ENCODE measurements around the gene RAB15. TPM values are rescaled to one million over a fixed set of nuclear protein-coding genes. Genes with fewer than 3 reads are reported as not detected.
A peak's percentile ranks its signal among the peaks of the same experiment; 100 is the strongest.

RAB15 gene
- polyA plus RNA-seq, 1 donor = 27.3 TPM

DNA sequence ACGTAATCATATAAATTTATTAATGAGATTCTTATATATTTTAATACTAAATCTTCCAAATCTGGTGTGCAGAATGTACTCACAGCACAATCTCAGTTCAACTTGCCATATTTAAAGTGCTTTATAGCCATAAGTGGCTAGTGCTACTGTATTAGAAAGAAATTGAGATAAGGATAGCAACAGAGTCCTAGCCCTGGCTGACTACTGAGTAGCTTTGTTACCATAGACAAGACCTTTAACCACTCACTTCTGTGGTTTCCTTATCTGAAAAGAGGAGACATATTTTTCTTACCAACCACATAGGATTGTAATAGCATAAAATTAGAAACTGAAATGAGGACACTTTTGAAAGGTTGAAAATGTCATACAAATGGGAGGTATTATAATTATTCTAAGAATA, 59.9 kb downstream of the RAB15 start:
- DNase-seq = no peak

DNA sequence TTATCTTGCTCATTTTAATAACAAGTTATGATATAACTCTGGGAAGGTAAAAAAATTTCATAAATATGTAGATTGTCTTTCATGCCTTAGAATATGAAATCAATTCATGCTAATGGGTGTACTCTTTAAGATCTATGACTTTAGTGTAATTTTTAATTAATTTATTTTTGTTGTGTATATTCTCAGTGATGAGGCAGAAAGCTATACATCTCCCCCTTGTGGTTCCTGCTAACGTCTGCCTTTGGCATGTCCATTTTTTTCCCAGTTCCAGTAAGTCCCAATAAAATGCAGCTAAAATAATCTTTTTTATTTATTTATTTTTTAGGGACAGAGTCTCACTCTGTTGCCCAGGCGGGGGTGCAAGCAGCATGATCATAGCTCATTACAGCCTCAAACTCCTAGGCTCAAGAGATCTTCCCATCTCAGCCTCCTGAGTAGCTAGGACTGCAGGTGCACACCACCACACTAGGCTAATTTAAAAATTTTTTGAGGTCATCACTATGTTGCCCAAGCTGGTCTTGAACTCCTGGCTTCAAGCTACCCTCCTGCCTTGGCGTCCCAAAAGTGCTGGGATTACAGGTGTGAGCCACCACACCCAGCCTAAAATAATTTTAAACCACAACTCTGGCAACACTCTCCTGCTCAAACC, 61.2 kb downstream of the RAB15 start:
- DNase-seq = peak; percentile 18

DNA sequence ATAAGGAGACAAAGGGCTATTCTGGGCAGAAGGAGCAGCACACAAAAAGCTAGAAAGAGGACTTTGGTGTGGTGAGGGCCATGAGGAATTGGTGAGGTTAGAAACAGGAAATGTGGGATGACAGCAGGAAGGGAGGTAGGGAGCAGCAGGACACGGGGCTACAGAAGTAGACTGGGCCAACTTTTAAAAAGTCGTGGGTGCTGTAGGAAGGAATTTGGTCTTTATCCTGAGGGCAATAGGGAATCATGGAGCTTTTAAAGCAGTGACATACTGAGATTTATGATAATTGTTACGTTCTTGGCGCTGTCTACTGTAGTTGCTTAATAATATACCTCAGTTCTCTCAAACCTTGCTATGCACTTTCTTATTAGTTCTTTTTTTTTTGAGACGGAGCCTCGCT, 66.1 kb downstream of the RAB15 start:
- DNase-seq = no peak

DNA sequence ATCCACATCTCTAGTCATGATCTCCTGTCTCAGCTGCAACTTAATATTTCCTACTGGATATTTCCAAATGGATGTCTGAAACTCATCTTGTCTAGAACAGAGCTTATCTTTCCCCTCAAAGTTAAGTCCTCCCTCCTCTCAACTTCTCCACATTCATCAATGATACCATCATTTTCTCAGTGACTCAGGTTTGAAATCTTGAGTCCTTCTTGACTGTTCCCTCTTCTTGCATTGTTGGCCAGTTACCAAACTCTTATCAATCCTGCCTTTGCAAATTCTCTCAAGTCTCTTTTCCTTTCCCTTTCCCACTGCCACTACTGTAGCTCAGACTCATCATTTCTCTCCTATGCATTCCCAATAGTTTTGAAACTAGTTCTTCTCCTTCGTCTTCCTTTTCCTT, 72.2 kb downstream of the RAB15 start:
- no peak for DNase-seq

Other genes starting within 250 kb of the RAB15 start
- 15.4 TPM for gene SPTB, start 92.4 kb downstream of the RAB15 start, polyA plus RNA-seq (ENCODE audit: insufficient read length)
- 63.3 TPM for gene CHURC1, start 57.9 kb downstream of the RAB15 start, polyA plus RNA-seq (ENCODE audit: insufficient read length)
- gene GPX2, start 29.6 kb downstream of the RAB15 start, polyA plus RNA-seq (ENCODE audit: insufficient read length) = 1.1 TPM
- 35.0 TPM for gene FNTB, start 14.6 kb upstream of the RAB15 start, polyA plus RNA-seq (ENCODE audit: insufficient read length)
- 52.7 TPM for gene MAX, start 130.2 kb upstream of the RAB15 start, polyA plus RNA-seq (ENCODE audit: insufficient read length)

All from left kidney (tissue), 2 donors.